ENCODE measurements around the gene MED22. TPM values are rescaled to one million over a fixed set of nuclear protein-coding genes. Genes with fewer than 3 reads are reported as not detected.
"Not testable (repeated sequence)": the region's sequence is repeated elsewhere in the genome, so short reads cannot be mapped to it uniquely, and the experiment has no call there.

MED22 gene
- 35.7 TPM for total RNA-seq (ENCODE audit: unreplicated experiment)
- long read RNA-seq, transcript MED22-201 (5 exons, 1,437 nt): major isoform, 26 of 29 reads
- long read RNA-seq, partial matches to known transcripts: 1 of 29 reads
- long read RNA-seq, other reads (novel, unspliced or antisense): 1 of 29 reads

- Mint-ChIP-seq H3K4me1 (ENCODE audit: low read depth, unreplicated experiment) (peaks cover 17% of the 10 kb centered on the region), H3K27me3 (ENCODE audit: unreplicated experiment) (peaks cover 12% of the 10 kb centered on the region), H3K27ac (ENCODE audit: unreplicated experiment) (peak within 1 kb of the TSS; percentile 99), H3K36me3 (ENCODE audit: unreplicated experiment) (peaks cover 17% of the 10 kb centered on the region), H3K9me3 (ENCODE audit: unreplicated experiment) (peaks cover 16% of the 10 kb centered on the region), H3K4me3 (ENCODE audit: unreplicated experiment) (peak within 1 kb of the TSS; percentile 97)
- DNase-seq: peak; percentile 91
- no peak for TF ChIP-seq CTCF (IDR thresholded peaks at IDR 0.05; ENCODE audit: partially characterized antibody, unreplicated experiment)
Observed at GRCh38 chr9:133347985-133348717, at the start of gene MED22, which contains the start of gene RPL7A. Gene MED22 (minus strand): TSS chr9:133348131. CDS start chr9:133346662, 1,469 bp downstream. Gene RPL7A (plus strand): TSS chr9:133348218. CDS start chr9:133348244, 26 bp downstream.

- Mint-ChIP-seq H3K36me3 (ENCODE audit: unreplicated experiment) (no peaks in the 10 kb centered on the region), H3K9me3 (ENCODE audit: unreplicated experiment) (peaks cover 2% of the 10 kb centered on the region), H3K4me1 (ENCODE audit: low read depth, unreplicated experiment) (no peaks in the 10 kb centered on the region), H3K4me3 (ENCODE audit: unreplicated experiment) (no peak overlapping the region), H3K27me3 (ENCODE audit: unreplicated experiment) (peaks cover 2% of the 10 kb centered on the region), H3K27ac (ENCODE audit: unreplicated experiment) (no peak overlapping the region)
- no peak for DNase-seq
- no peak for TF ChIP-seq CTCF (IDR thresholded peaks at IDR 0.05; ENCODE audit: partially characterized antibody, unreplicated experiment)
Observed at GRCh38 chr9:133397370-133397769, 49.4 kb upstream of the MED22 start.

- peaks cover 2% of the 10 kb centered on the region for H3K27me3 Mint-ChIP-seq (ENCODE audit: unreplicated experiment)
- DNase-seq: peak; percentile 53
- no peak overlapping the region for H3K27ac Mint-ChIP-seq (ENCODE audit: unreplicated experiment)
- no peaks in the 10 kb centered on the region for H3K36me3 Mint-ChIP-seq (ENCODE audit: unreplicated experiment)
- H3K9me3 Mint-ChIP-seq (ENCODE audit: unreplicated experiment): peaks cover 2% of the 10 kb centered on the region
- H3K4me3 Mint-ChIP-seq (ENCODE audit: unreplicated experiment): no peak overlapping the region
- no peak for TF ChIP-seq CTCF (IDR thresholded peaks at IDR 0.05; ENCODE audit: partially characterized antibody, unreplicated experiment)
- H3K4me1 Mint-ChIP-seq (ENCODE audit: low read depth, unreplicated experiment): no peaks in the 10 kb centered on the region
Observed at GRCh38 chr9:133396952-133397351, 49.0 kb upstream of the MED22 start.

- DNase-seq: no peak
- no peak for TF ChIP-seq CTCF (IDR thresholded peaks at IDR 0.05; ENCODE audit: partially characterized antibody, unreplicated experiment)
- Mint-ChIP-seq H3K27me3 (ENCODE audit: unreplicated experiment) (peaks cover 4% of the 10 kb centered on the region), H3K27ac (ENCODE audit: unreplicated experiment) (no peak overlapping the region), H3K4me1 (ENCODE audit: low read depth, unreplicated experiment) (peaks cover 2% of the 10 kb centered on the region), H3K4me3 (ENCODE audit: unreplicated experiment) (no peak overlapping the region), H3K36me3 (ENCODE audit: unreplicated experiment) (no peaks in the 10 kb centered on the region), H3K9me3 (ENCODE audit: unreplicated experiment) (peaks cover 2% of the 10 kb centered on the region)
Observed at GRCh38 chr9:133394687-133395271, 46.8 kb upstream of the MED22 start.

GRCh38 chr9:133393399-133393798, 45.5 kb upstream of the MED22 start:
- H3K9me3 Mint-ChIP-seq (ENCODE audit: unreplicated experiment): peaks cover 2% of the 10 kb centered on the region
- H3K36me3 Mint-ChIP-seq (ENCODE audit: unreplicated experiment): no peaks in the 10 kb centered on the region
- peaks cover 2% of the 10 kb centered on the region for H3K4me1 Mint-ChIP-seq (ENCODE audit: low read depth, unreplicated experiment)
- peaks cover 2% of the 10 kb centered on the region for H3K27me3 Mint-ChIP-seq (ENCODE audit: unreplicated experiment)
- no peak for DNase-seq
- no peak overlapping the region for H3K4me3 Mint-ChIP-seq (ENCODE audit: unreplicated experiment)
- H3K27ac Mint-ChIP-seq (ENCODE audit: unreplicated experiment): no peak overlapping the region
- TF ChIP-seq CTCF (IDR thresholded peaks at IDR 0.05; ENCODE audit: partially characterized antibody, unreplicated experiment): no peak

GRCh38 chr9:133392308-133392707, 44.4 kb upstream of the MED22 start:
- H3K27me3 Mint-ChIP-seq (ENCODE audit: unreplicated experiment); H3K27ac Mint-ChIP-seq (ENCODE audit: unreplicated experiment); H3K4me1 Mint-ChIP-seq (ENCODE audit: low read depth, unreplicated experiment); H3K36me3 Mint-ChIP-seq (ENCODE audit: unreplicated experiment); DNase-seq; H3K9me3 Mint-ChIP-seq (ENCODE audit: unreplicated experiment); H3K4me3 Mint-ChIP-seq (ENCODE audit: unreplicated experiment): not testable (repeated sequence)

GRCh38 chr9:133391449-133391848, 43.5 kb upstream of the MED22 start:
- peak overlapping the region; percentile 57 for H3K4me3 Mint-ChIP-seq (ENCODE audit: unreplicated experiment)
- H3K36me3 Mint-ChIP-seq (ENCODE audit: unreplicated experiment); H3K27me3 Mint-ChIP-seq (ENCODE audit: unreplicated experiment); DNase-seq; H3K4me1 Mint-ChIP-seq (ENCODE audit: low read depth, unreplicated experiment); H3K9me3 Mint-ChIP-seq (ENCODE audit: unreplicated experiment): not testable (repeated sequence)
- H3K27ac Mint-ChIP-seq (ENCODE audit: unreplicated experiment): peak overlapping the region; percentile 94
